H1 (cell line): ENCODE results near the gene DOLK. TPM values are rescaled to one million over a fixed set of nuclear protein-coding genes. Genes with fewer than 3 reads are reported as not detected.

Source experiments
- CTCF ChIA-PET: fragments of 300-600 bp; sonication (Branson Sonifier 250); formaldehyde crosslinking; loops from one replicate; lab custom pipeline; 2021; ENCODE audit not compliant: partially characterized antibody; lab: Charles Lee
- POLR2A ChIA-PET: fragments of 300-600 bp; sonication (Branson Sonifier 250); formaldehyde crosslinking; loops from one replicate; lab custom pipeline; 2021; ENCODE audit warnings: inconsistent platforms; ENCODE audit not compliant: partially characterized antibody; lab: Charles Lee
- DNase-seq, 2 experiments: peaks; one replicate each; pipeline versions ENCODE4 v3.0.0 to v3.0.0-alpha.2; 2010 to 2022; ENCODE audit warnings: low spot score in 2 of 2, low read depth in 1 of 2, mixed read lengths in 1 of 2
- FAIRE-seq: peaks from 2 replicates; lab custom pipeline; 2011; peaks lifted over from hg19 to GRCh38; lab: Jason Lieb, UNC
- H2AFZ ChIP-seq: 2 replicates; pipeline ENCODE4 v1.8.1; 2012; ENCODE audit warnings: low read length, inconsistent platforms
- H2AK5ac ChIP-seq: 2 replicates; pipeline ENCODE4 v1.6.1; 2013; ENCODE audit warnings: low read depth, low read length
- H2BK120ac ChIP-seq: replicated peaks from 2 replicates; pipeline ENCODE3; 2013; ENCODE audit warnings: low read depth, low read length, inconsistent platforms
- H2BK12ac ChIP-seq: 2 replicates; pipeline ENCODE4 v1.6.1; 2013; ENCODE audit warnings: low read depth, low read length
- H2BK15ac ChIP-seq: 2 replicates; pipeline ENCODE4 v1.6.1; 2013; ENCODE audit warnings: low read length
- H2BK20ac ChIP-seq: 2 replicates; pipeline ENCODE4 v1.6.1; 2013; ENCODE audit warnings: low read length
- H2BK5ac ChIP-seq: 2 replicates; pipeline ENCODE4 v1.6.1; 2013; ENCODE audit warnings: low read depth, low read length
- H3K14ac ChIP-seq: 2 replicates; pipeline ENCODE4 v1.6.1; 2013; ENCODE audit warnings: inconsistent platforms; ENCODE audit not compliant: insufficient read length
- H3K18ac ChIP-seq: 2 replicates; pipeline ENCODE4 v1.6.1; 2013; ENCODE audit warnings: low read length; ENCODE audit errors: extremely low read depth
- H3K23ac ChIP-seq: 2 replicates; pipeline ENCODE4 v1.6.1; 2013; ENCODE audit warnings: inconsistent platforms; ENCODE audit not compliant: insufficient read length
- H3K23me2 ChIP-seq: 2 replicates; pipeline ENCODE4 v1.6.1; 2013; ENCODE audit warnings: low read depth, low read length
- H3K27ac ChIP-seq: 2 replicates; pipeline ENCODE4 v1.6.1; 2011; ENCODE audit warnings: low read depth, low read length, inconsistent platforms
- H3K27me3 ChIP-seq, 4 experiments: replicated peaks in 1 of 4; 1 replicate in 1 of 4; 2 replicates in 3 of 4; pipeline versions ENCODE4 v1.6.1 to v1.8.1; 2011 to 2013; ENCODE audit warnings: low read length in 3 of 4, mild to moderate bottlenecking in 3 of 4, inconsistent platforms in 2 of 4, mixed read lengths in 2 of 4, moderate library complexity in 1 of 4; ENCODE audit not compliant: control insufficient read depth in 3 of 4, insufficient read depth in 3 of 4; ENCODE audit errors: extremely low read depth in 1 of 4
- H3K36me3 ChIP-seq, 4 experiments: 2 replicates each; pipeline versions ENCODE4 v1.6.1 to v1.8.1; 2011 to 2013; ENCODE audit warnings: mild to moderate bottlenecking in 4 of 4, low read length in 3 of 4, moderate library complexity in 2 of 4, control low read depth in 1 of 4, inconsistent platforms in 1 of 4; ENCODE audit not compliant: insufficient read depth in 4 of 4, control insufficient read depth in 2 of 4
- H3K4ac ChIP-seq: replicated peaks from 2 replicates; pipeline ENCODE3; 2013; ENCODE audit warnings: low read length, low read depth, mixed read lengths, inconsistent platforms; ENCODE audit not compliant: insufficient read length
- H3K4me1 ChIP-seq, 4 experiments: replicated peaks in 1 of 4; 1 replicate in 1 of 4; 2 replicates in 3 of 4; pipeline versions ENCODE4 v1.6.1 to v1.8.1; 2011 to 2013; ENCODE audit warnings: low read length in 3 of 4, inconsistent platforms in 2 of 4, mixed read lengths in 1 of 4; ENCODE audit not compliant: insufficient read depth in 4 of 4, control insufficient read depth in 3 of 4
- H3K4me2 ChIP-seq, 2 experiments: 2 replicates each; pipeline versions ENCODE4 v1.6.1 to v1.8.1; 2011 to 2013; ENCODE audit warnings: low read depth in 2 of 2, low read length in 2 of 2, control low read depth in 1 of 2, inconsistent platforms in 1 of 2, mild to moderate bottlenecking in 1 of 2; ENCODE audit not compliant: insufficient read depth in 1 of 2
- H3K4me3 ChIP-seq, 4 experiments: fragments of 200-600, 300-600 bp in 1 of 4; sonication (generic), shearing (Covaris generic), sonication (Bioruptor Twin) in 1 of 4; 2 replicates each; pipeline versions ENCODE4 v1.5.1 to v1.8.1; 2011 to 2016; ENCODE audit warnings: low read length in 4 of 4, low read depth in 3 of 4, control low read depth in 2 of 4, inconsistent platforms in 2 of 4, mild to moderate bottlenecking in 2 of 4, mixed read lengths in 1 of 4, moderate library complexity in 1 of 4; ENCODE audit not compliant: insufficient read depth in 2 of 4; ENCODE audit errors: extremely low read depth in 1 of 4
- H3K56ac ChIP-seq: replicated peaks from 2 replicates; pipeline ENCODE3; 2013; ENCODE audit warnings: low read depth, mild to moderate bottlenecking, mixed read lengths, low read length, inconsistent platforms; ENCODE audit not compliant: insufficient read length
- H3K79me1 ChIP-seq: 2 replicates; pipeline ENCODE4 v1.6.1; 2013; ENCODE audit warnings: low read depth, low read length, control low read depth
- H3K79me2 ChIP-seq, 2 experiments: 2 replicates each; pipeline versions ENCODE4 v1.6.1 to v1.8.1; 2012 to 2013; ENCODE audit warnings: low read length in 2 of 2, mild to moderate bottlenecking in 2 of 2, inconsistent platforms in 1 of 2; ENCODE audit not compliant: insufficient read depth in 2 of 2, control insufficient read depth in 1 of 2
- H3K9ac ChIP-seq, 4 experiments: replicated peaks in 1 of 4; 1 replicate in 1 of 4; 2 replicates in 3 of 4; pipeline versions ENCODE4 v1.6.1 to v1.8.1; 2011 to 2013; ENCODE audit warnings: low read depth in 3 of 4, low read length in 3 of 4, control low read depth in 2 of 4, mild to moderate bottlenecking in 2 of 4, moderate library complexity in 2 of 4, inconsistent platforms in 1 of 4; ENCODE audit errors: extremely low read depth in 1 of 4
- H3K9me3 ChIP-seq, 2 experiments: 2 replicates each; pipeline versions ENCODE4 v1.6.1 to v1.8.1; 2012 to 2013; ENCODE audit warnings: mild to moderate bottlenecking in 2 of 2, moderate library complexity in 2 of 2, control low read depth in 1 of 2, inconsistent platforms in 1 of 2, low read depth in 1 of 2, low read length in 1 of 2, mixed read lengths in 1 of 2; ENCODE audit not compliant: insufficient read depth in 2 of 2
- H4K20me1 ChIP-seq, 2 experiments: replicated peaks in 1 of 2; 2 replicates each; pipeline versions ENCODE3 to v1.8.1; 2011 to 2013; ENCODE audit warnings: inconsistent platforms in 2 of 2, low read length in 2 of 2, mild to moderate bottlenecking in 1 of 2; ENCODE audit not compliant: insufficient read depth in 2 of 2, control insufficient read depth in 1 of 2
- H4K5ac ChIP-seq: 2 replicates; pipeline ENCODE4 v1.6.1; 2013; ENCODE audit warnings: low read length, low read depth, mixed read lengths, inconsistent platforms; ENCODE audit not compliant: insufficient read length
- H4K8ac ChIP-seq: 2 replicates; pipeline ENCODE4 v1.8.0; 2013; ENCODE audit warnings: mild to moderate bottlenecking, moderate library complexity, low read length, inconsistent platforms; ENCODE audit not compliant: insufficient read depth; ENCODE audit errors: extremely low read depth
- H4K91ac ChIP-seq: replicated peaks from 2 replicates; pipeline ENCODE3; 2013; ENCODE audit warnings: low read length, mixed read lengths, inconsistent platforms; ENCODE audit not compliant: insufficient read length
- BCL11A ChIP-seq, 2 experiments: IDR thresholded peaks; one replicate each; pipeline ENCODE4 v1.6.1; 2011; ENCODE audit warnings: low read depth in 2 of 2, low read length in 2 of 2, mild to moderate bottlenecking in 2 of 2
- CBX5 ChIP-seq: fragments of 300-800, 300-1000 bp; sonication (generic); IDR thresholded peaks from 2 replicates; pipeline ENCODE4 v1.7.1; 2016; ENCODE audit warnings: antibody characterized with exemption, low read length, low read depth
- CHD1 ChIP-seq: IDR thresholded peaks from 2 replicates; pipeline ENCODE4 v1.6.1; 2012; ENCODE audit warnings: low read depth, low read length, improper control_type of control experiment
- POU5F1 ChIP-seq: IDR thresholded peaks from 2 replicates; pipeline ENCODE4 v1.6.1; 2011; ENCODE audit warnings: low read depth, mild to moderate bottlenecking, low read length, moderate library complexity
- SIN3A ChIP-seq, 2 experiments: IDR thresholded peaks in 1 of 2; conservative IDR thresholded peaks in 1 of 2; 2 replicates each; pipeline ENCODE4 v1.6.1; 2011 to 2012; ENCODE audit warnings: low read length in 2 of 2, improper control_type of control experiment in 1 of 2, low read depth in 1 of 2, mild to moderate bottlenecking in 1 of 2
- SIX5 ChIP-seq: IDR thresholded peaks from 2 replicates; pipeline ENCODE4 v1.6.1; 2011; ENCODE audit warnings: mild to moderate bottlenecking, low read depth, low read length
- SP4 ChIP-seq: IDR thresholded peaks from 2 replicates; pipeline ENCODE4 v1.6.1; 2012; ENCODE audit warnings: low read length, inconsistent platforms
- TAF1 ChIP-seq: IDR thresholded peaks from 2 replicates; pipeline ENCODE4 v1.6.1; 2011; ENCODE audit warnings: mild to moderate bottlenecking, low read depth, low read length
- TCF12 ChIP-seq: IDR thresholded peaks from 2 replicates; pipeline ENCODE4 v1.6.1; 2011; ENCODE audit warnings: low read depth, mild to moderate bottlenecking, low read length
- WGBS, 2 experiments: shearing (Covaris generic) in 1 of 2; methylation state at CpG; one replicate each; pipeline versions ENCODE4 v1.1.6 to v1.1.7; 2013 to 2015; ENCODE audit warnings: low lambda C conversion rate in 2 of 2, mixed read lengths in 2 of 2, inconsistent platforms in 1 of 2, low coverage in 1 of 2, missing lambda C conversion rate in 1 of 2; ENCODE audit not compliant: insufficient replicate concordance in 2 of 2, insufficient coverage in 1 of 2, insufficient read length in 1 of 2; ENCODE audit errors: extremely low coverage in 1 of 2, missing lambda C conversion rate in 1 of 2; 5-methylcytosine and 5-hydroxymethylcytosine counted together
- polyA plus RNA-seq, 7 experiments: library from polyadenylated mRNA; depleted of rRNA in 3 of 7; stranded (reverse) in 5 of 7; unstranded in 2 of 7; fragments of >200 nt in 5 of 7; fragments of 200-250 nt in 2 of 7; gene quantifications; 1 replicate in 5 of 7; 2 replicates in 1 of 7; 4 replicates in 1 of 7; pipeline versions ENCODE4 v1.2.1 to v1.2.3, GENCODE V29; 2011 to 2013; ENCODE audit warnings: missing spikeins in 2 of 7, mixed read lengths in 2 of 7
- total RNA-seq: library from RNA; stranded (reverse); fragmentation: NEBNext Ultra II Directional; extraction: Animal tissue kit (Norgen Biotek cat#: 25700); gene quantifications from 2 replicates; pipeline ENCODE4 v1.2.1, GENCODE V29; 2021
- TF ChIP-seq, protein P1 (sequence below): IDR thresholded peaks from 2 replicates; pipeline ENCODE4 v1.6.1; 2012; ENCODE audit warnings: low read length, inconsistent platforms

The DOLK gene
- total and polyA plus RNA-seq, 2 of the 8 experiments (the other 6 are each of a cell fraction or from before 2014, with no cell fraction given): 17.2 to 44.3 TPM

DNA sequence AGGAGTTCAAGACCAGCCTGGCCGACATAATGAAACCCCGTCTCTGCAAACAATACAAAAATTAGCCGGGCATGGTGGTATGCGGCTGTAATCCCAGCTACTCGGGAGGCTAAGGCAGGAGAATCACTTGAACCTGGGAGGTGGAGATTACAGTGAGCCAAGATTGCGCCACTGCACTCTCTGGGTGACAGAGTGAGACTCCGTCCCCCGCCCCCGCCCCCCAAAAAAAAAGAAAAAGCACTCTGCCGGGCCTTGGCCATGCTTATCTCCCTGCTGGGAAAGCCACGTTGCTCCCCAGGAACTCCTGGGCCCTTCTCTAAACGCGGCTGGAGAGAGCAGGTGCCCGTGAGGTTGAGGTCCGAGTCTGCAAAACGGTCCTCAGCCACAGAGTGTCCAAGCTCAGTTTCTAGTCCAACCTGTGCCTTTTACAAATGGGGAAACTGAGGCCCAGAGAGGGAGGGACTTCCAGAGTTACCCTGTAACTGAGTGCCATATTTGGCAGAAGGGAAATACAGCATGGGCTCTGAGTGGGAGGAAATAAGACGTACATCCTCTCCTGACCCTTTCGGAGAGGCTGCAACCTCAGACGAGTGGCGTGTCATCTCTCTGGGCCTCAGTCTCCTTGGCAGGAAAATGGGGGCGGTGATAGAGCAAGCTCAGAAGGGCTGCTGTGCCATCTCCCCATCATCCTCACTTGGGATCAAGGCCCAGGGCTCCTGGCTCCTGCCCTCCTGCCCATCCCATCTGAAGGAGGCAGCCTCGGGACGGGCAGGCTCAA, 33.2 kb downstream of the DOLK start:
- Histone ChIP-seq H3K27me3 (no peaks in the 10 kb centered on the region), H3K18ac (no peak overlapping the region), H2BK15ac (no peak overlapping the region), H3K36me3 (peaks cover 7 to 41% (median 33%) of the 10 kb centered on the region in 4 experiments), H3K9ac (no peak overlapping the region), H3K56ac (no peak overlapping the region), H3K4me2 (no peak overlapping the region), H3K23ac (no peak overlapping the region), H3K27ac (no peak overlapping the region), H3K4ac (no peak overlapping the region), H2BK12ac (no peak overlapping the region), H2BK20ac (no peak overlapping the region), H2BK120ac (no peak overlapping the region), H4K8ac (no peak overlapping the region), H3K9me3 (no peaks in the 10 kb centered on the region), H3K23me2 (no peaks in the 10 kb centered on the region), H4K20me1 (peaks cover 20 to 31% of the 10 kb centered on the region in 2 experiments), H2AK5ac (0 out of 2 replicates have a peak overlapping the region, but pooled peaks have one; percentile 13), H3K4me1 (peaks cover 0 to 24% (median 18%) of the 10 kb centered on the region in 4 experiments; a peak in 6 of 7 replicates), H2BK5ac (no peak overlapping the region), H2AFZ (no peak overlapping the region), H3K79me2 (peaks cover 0 to 53% of the 10 kb centered on the region in 2 experiments; a peak in 2 of 4 replicates), H3K14ac (no peak overlapping the region), H3K79me1 (peaks cover 15% of the 10 kb centered on the region; the same call in 1 of the 2 replicates), H4K91ac (no peak overlapping the region), H4K5ac (no peak overlapping the region), H3K4me3 (no peak overlapping the region)
- no peak for DNase-seq
- CTCF ChIA-PET: interaction anchor here (1.8 to 3.9 kb wide), 2 partner anchors 12 to 14 kb away, joined by 6 to 26 read pairs; no protein-coding TSS in a partner anchor
- POLR2A ChIA-PET: interaction anchor here (0.6 to 1.8 kb wide), 3 partner anchors 8 to 1102 kb away, joined by 3 to 5 read pairs (median 3); partner anchors contain the start of genes KYAT1 and LRRC8A
- WGBS, 2 experiments: 85% methylated on average over 23 of the region's 23 CpGs; no CpG with 5 or more reads in 1 of the 2 experiments
- no peak for FAIRE-seq
- TF ChIP-seq CBX5 (no peak), POU5F1 (no peak), CHD1 (no peak), SP4 (no peak), TCF12 (no peak), SIN3A (conservative IDR thresholded peaks at IDR 0.05 in 1 of 2, IDR thresholded peaks at IDR 0.05 in 1 of 2; ENCODE audit: low read depth in 1 of 2, low read length in 2 of 2) (no peak), TAF1 (no peak), SIX5 (no peak), BCL11A (IDR thresholded peaks at IDR 0.05; ENCODE audit: low read depth in 2 of 2, low read length in 2 of 2) (no peak)
- TF ChIP-seq, protein P1, sequence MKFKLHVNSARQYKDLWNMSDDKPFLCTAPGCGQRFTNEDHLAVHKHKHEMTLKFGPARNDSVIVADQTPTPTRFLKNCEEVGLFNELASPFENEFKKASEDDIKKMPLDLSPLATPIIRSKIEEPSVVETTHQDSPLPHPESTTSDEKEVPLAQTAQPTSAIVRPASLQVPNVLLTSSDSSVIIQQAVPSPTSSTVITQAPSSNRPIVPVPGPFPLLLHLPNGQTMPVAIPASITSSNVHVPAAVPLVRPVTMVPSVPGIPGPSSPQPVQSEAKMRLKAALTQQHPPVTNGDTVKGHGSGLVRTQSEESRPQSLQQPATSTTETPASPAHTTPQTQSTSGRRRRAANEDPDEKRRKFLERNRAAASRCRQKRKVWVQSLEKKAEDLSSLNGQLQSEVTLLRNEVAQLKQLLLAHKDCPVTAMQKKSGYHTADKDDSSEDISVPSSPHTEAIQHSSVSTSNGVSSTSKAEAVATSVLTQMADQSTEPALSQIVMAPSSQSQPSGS: no peak
